Large intestine (tissue), 3 donors: ENCODE measurements around the gene MMEL1. TPM values are rescaled to one million over a fixed set of nuclear protein-coding genes. Genes with fewer than 3 reads are reported as not detected.
A peak's percentile ranks its signal among the peaks of the same experiment; 100 is the strongest.

Experiments
- DNase-seq, 2 donors: peaks; one replicate each; pipeline versions ENCODE4 v3.0.0 to v3.0.0-alpha.2; 2013
- H3K27ac ChIP-seq: one replicate; pipeline ENCODE4 v1.5.1; 2013; ENCODE audit warnings: low read length
- H3K27me3 ChIP-seq: 2 replicates; pipeline ENCODE4 v1.6.1; 2013; ENCODE audit warnings: low read length; ENCODE audit not compliant: control insufficient read depth, insufficient read depth
- H3K36me3 ChIP-seq: 2 replicates; pipeline ENCODE4 v1.6.1; 2013; ENCODE audit warnings: low read length; ENCODE audit not compliant: control insufficient read depth, insufficient read depth
- H3K4me1 ChIP-seq: one replicate; pipeline ENCODE4 v1.6.1; 2013; ENCODE audit warnings: low read length; ENCODE audit not compliant: control insufficient read depth, insufficient read depth
- H3K4me3 ChIP-seq: one replicate; pipeline ENCODE4 v1.5.1; 2013; ENCODE audit warnings: low read length
- H3K9me3 ChIP-seq: one replicate; pipeline ENCODE4 v1.6.1; 2013; ENCODE audit warnings: mild to moderate bottlenecking, low read depth, low read length, moderate library complexity; ENCODE audit not compliant: control insufficient read depth
- WGBS: methylation state at CpG from one replicate; pipeline ENCODE4 v1.1.5; 2013; ENCODE audit warnings: low lambda C conversion rate; ENCODE audit not compliant: insufficient coverage; 5-methylcytosine and 5-hydroxymethylcytosine counted together
- polyA plus RNA-seq: library from polyadenylated mRNA; unstranded; fragments of 120-200 nt; gene quantifications from one replicate; pipeline ENCODE4 v1.2.1, GENCODE V29; 2013

Gene MMEL1
- polyA plus RNA-seq, 1 donor = 14.3 TPM

GRCh38 chr1:2546515-2547209 lies 86.2 kb downstream of the MMEL1 start:
- Histone ChIP-seq H3K36me3 (peaks cover 3% of the 10 kb centered on the region), H3K4me1 (peaks cover 70% of the 10 kb centered on the region), H3K9me3 (no peaks in the 10 kb centered on the region), H3K27me3 (no peaks in the 10 kb centered on the region), H3K27ac (peak overlapping the region; percentile 92), H3K4me3 (peak overlapping the region; percentile 39)
- DNase-seq = peak; percentile 92 to 95
- WGBS = no CpG with 5 or more reads among the region's 52 CpGs

GRCh38 chr1:2545754-2546514 lies 86.9 kb downstream of the MMEL1 start:
- H3K4me3 ChIP-seq = peak overlapping the region; percentile 39
- peak; percentile 91 for DNase-seq
- peaks cover 70% of the 10 kb centered on the region for H3K4me1 ChIP-seq
- peaks cover 3% of the 10 kb centered on the region for H3K27me3 ChIP-seq
- H3K9me3 ChIP-seq = no peaks in the 10 kb centered on the region
- H3K27ac ChIP-seq = peak overlapping the region; percentile 92
- WGBS = no CpG with 5 or more reads among the region's 43 CpGs
- no peaks in the 10 kb centered on the region for H3K36me3 ChIP-seq

GRCh38 chr1:2544875-2545640 lies 87.8 kb downstream of the MMEL1 start:
- Histone ChIP-seq H3K36me3 (no peaks in the 10 kb centered on the region), H3K27ac (peak overlapping the region; percentile 68), H3K4me1 (peaks cover 70% of the 10 kb centered on the region), H3K27me3 (peaks cover 8% of the 10 kb centered on the region), H3K4me3 (no peak overlapping the region), H3K9me3 (no peaks in the 10 kb centered on the region)
- DNase-seq = no peak
- no CpG with 5 or more reads among the region's 19 CpGs for WGBS

GRCh38 chr1:2544093-2544874 lies 88.5 kb downstream of the MMEL1 start:
- peaks cover 69% of the 10 kb centered on the region for H3K4me1 ChIP-seq
- DNase-seq = peak in 1 of 2 donors; percentile 36
- no peaks in the 10 kb centered on the region for H3K9me3 ChIP-seq
- peaks cover 8% of the 10 kb centered on the region for H3K27me3 ChIP-seq
- H3K4me3 ChIP-seq = no peak overlapping the region
- H3K36me3 ChIP-seq = no peaks in the 10 kb centered on the region
- WGBS = no CpG with 5 or more reads among the region's 26 CpGs
- H3K27ac ChIP-seq = no peak overlapping the region

- Histone ChIP-seq H3K36me3 (no peaks in the 10 kb centered on the region), H3K27ac (no peak overlapping the region), H3K9me3 (no peaks in the 10 kb centered on the region), H3K4me3 (no peak overlapping the region), H3K27me3 (peaks cover 9% of the 10 kb centered on the region), H3K4me1 (peaks cover 62% of the 10 kb centered on the region)
- DNase-seq = no peak
- no CpG with 5 or more reads among the region's 26 CpGs for WGBS
Measured at GRCh38 chr1:2543543-2544092, 89.2 kb downstream of the MMEL1 start.

- WGBS = no CpG with 5 or more reads among the region's 11 CpGs
Measured at GRCh38 chr1:2542246-2542915, 90.4 kb downstream of the MMEL1 start.

GRCh38 chr1:2541619-2542245 lies 91.1 kb downstream of the MMEL1 start:
- no peak overlapping the region for H3K4me3 ChIP-seq
- no peaks in the 10 kb centered on the region for H3K36me3 ChIP-seq
- H3K27me3 ChIP-seq = peaks cover 18% of the 10 kb centered on the region
- no CpG with 5 or more reads among the region's 25 CpGs for WGBS
- peaks cover 43% of the 10 kb centered on the region for H3K4me1 ChIP-seq
- H3K27ac ChIP-seq = no peak overlapping the region
- DNase-seq = peak; percentile 47 to 57
- no peaks in the 10 kb centered on the region for H3K9me3 ChIP-seq

More at GRCh38 chr1:2542246-2542915, 90.4 kb downstream of the MMEL1 start:
- Histone ChIP-seq H3K36me3 (no peaks in the 10 kb centered on the region), H3K4me1 (peaks cover 50% of the 10 kb centered on the region), H3K4me3 (no peak overlapping the region), H3K27ac (no peak overlapping the region), H3K27me3 (peaks cover 13% of the 10 kb centered on the region), H3K9me3 (no peaks in the 10 kb centered on the region)
- DNase-seq = peak in 1 of 2 donors; percentile 71

- Histone ChIP-seq H3K27ac (no peak overlapping the region), H3K36me3 (no peaks in the 10 kb centered on the region), H3K27me3 (peaks cover 23% of the 10 kb centered on the region), H3K4me1 (peaks cover 39% of the 10 kb centered on the region), H3K9me3 (peaks cover under 1% of the 10 kb centered on the region), H3K4me3 (no peak overlapping the region)
- WGBS = 92% methylated on average over 2 of the region's 39 CpGs
- DNase-seq = no peak
Measured at GRCh38 chr1:2540816-2541492, 91.9 kb downstream of the MMEL1 start.
